Natural killer cell treated with Interleukin-12 subunit alpha and Interleukin-12 subunit beta and Interleukin-15 and Interleukin-18, amount 100 ng/mL, for 72 hours (primary cell): ENCODE data around the gene LHB. TPM values are rescaled to one million over a fixed set of nuclear protein-coding genes. Genes with fewer than 3 reads are reported as not detected.
A peak's percentile ranks its signal among the peaks of the same experiment; 100 is the strongest.

Experiments
- ATAC-seq, 2 donors: fragments of 150-1000 bp; cut with Tn5 transposase in 1 of 2; sonication (Bioruptor Pico), chemical (Tn5 transposase) in 1 of 2; 2 replicates each; pipeline ENCODE4 v1.10.0; 2021
- DNase-seq: peaks from one replicate; pipeline ENCODE4 v3.0.0; 2022; ENCODE audit warnings: low spot score
- H3K27ac Mint-ChIP-seq, 2 donors: 1 replicate in 1 of 2; 2 replicates in 1 of 2; pipeline ENCODE4 v1.8.0; 2022; ENCODE audit warnings: mixed read lengths in 2 of 2, mild to moderate bottlenecking in 1 of 2, moderate library complexity in 1 of 2
- H3K27me3 Mint-ChIP-seq, 2 donors: 1 replicate in 1 of 2; 2 replicates in 1 of 2; pipeline ENCODE4 v1.8.0; 2022; ENCODE audit warnings: mixed read lengths in 2 of 2
- H3K36me3 Mint-ChIP-seq: one replicate; pipeline ENCODE4 v1.8.0; 2022; ENCODE audit warnings: mixed read lengths
- H3K4me1 Mint-ChIP-seq, 2 donors: 1 replicate in 1 of 2; 2 replicates in 1 of 2; pipeline ENCODE4 v1.8.0; 2022; ENCODE audit warnings: low read depth in 2 of 2, mixed read lengths in 2 of 2, mild to moderate bottlenecking in 1 of 2
- H3K4me3 Mint-ChIP-seq: one replicate; pipeline ENCODE4 v1.8.0; 2022; ENCODE audit warnings: mixed read lengths
- H3K9me3 Mint-ChIP-seq: 2 replicates; pipeline ENCODE4 v1.8.0; 2022; ENCODE audit warnings: mixed read lengths
- total RNA-seq, 2 donors: library from RNA; stranded (reverse); gene quantifications; one replicate each; pipeline ENCODE4 v1.2.3, GENCODE V29; 2022

LHB gene
- total RNA-seq, 2 donors from 2014 or later, result not detected

- peak overlapping the region; percentile 10 for H3K4me3 Mint-ChIP-seq
- H3K27ac Mint-ChIP-seq, result peak overlapping the region in 1 of 2 donors; percentile 95
- peaks cover 34 to 37% of the 10 kb centered on the region in 2 donors for H3K4me1 Mint-ChIP-seq
- DNase-seq (no peak), ATAC-seq (no peak)
- peaks cover 8% of the 10 kb centered on the region for H3K36me3 Mint-ChIP-seq
- no peaks in the 10 kb centered on the region for H3K27me3 Mint-ChIP-seq
- H3K9me3 Mint-ChIP-seq, result no peaks in the 10 kb centered on the region
Measured at GRCh38 chr19:48991011-48991609, 25.8 kb downstream of the LHB start.

GRCh38 chr19:48990400-48990799 lies 26.5 kb downstream of the LHB start:
- Mint-ChIP-seq H3K36me3 (peaks cover 8% of the 10 kb centered on the region), H3K9me3 (no peaks in the 10 kb centered on the region), H3K27ac (peak overlapping the region in 1 of 2 donors; percentile 95), H3K27me3 (no peaks in the 10 kb centered on the region), H3K4me3 (no peak overlapping the region), H3K4me1 (peaks cover 33 to 37% of the 10 kb centered on the region in 2 donors)
- ATAC-seq, result no peak
- no peak for DNase-seq

GRCh38 chr19:48989701-48990291 lies 27.1 kb downstream of the LHB start:
- Mint-ChIP-seq H3K9me3 (no peaks in the 10 kb centered on the region), H3K27ac (no peak overlapping the region), H3K4me1 (peaks cover 27 to 31% of the 10 kb centered on the region in 2 donors), H3K4me3 (no peak overlapping the region), H3K27me3 (no peaks in the 10 kb centered on the region), H3K36me3 (peaks cover 8% of the 10 kb centered on the region)
- ATAC-seq (no peak), DNase-seq (no peak)

- Mint-ChIP-seq H3K27me3 (no peaks in the 10 kb centered on the region), H3K4me3 (no peak overlapping the region), H3K36me3 (peaks cover 8% of the 10 kb centered on the region), H3K4me1 (peaks cover 20 to 27% of the 10 kb centered on the region in 2 donors), H3K27ac (no peak overlapping the region), H3K9me3 (no peaks in the 10 kb centered on the region)
- no peak for DNase-seq
- ATAC-seq, result no peak
Measured at GRCh38 chr19:48988860-48989259, 28.0 kb downstream of the LHB start.

- Mint-ChIP-seq H3K4me1 (peaks cover 16 to 24% of the 10 kb centered on the region in 2 donors), H3K4me3 (no peak overlapping the region), H3K9me3 (no peaks in the 10 kb centered on the region), H3K27ac (no peak overlapping the region), H3K27me3 (no peaks in the 10 kb centered on the region), H3K36me3 (peaks cover 9% of the 10 kb centered on the region)
- DNase-seq (no peak), ATAC-seq (no peak)
Measured at GRCh38 chr19:48988286-48988685, 28.6 kb downstream of the LHB start.

- Mint-ChIP-seq H3K27me3 (no peaks in the 10 kb centered on the region), H3K36me3 (peaks cover 13% of the 10 kb centered on the region)
- ATAC-seq, result no peak
Measured at GRCh38 chr19:48987323-48987722, 29.6 kb downstream of the LHB start.

GRCh38 chr19:48986211-48986610 lies 30.7 kb downstream of the LHB start:
- no peak overlapping the region for H3K4me3 Mint-ChIP-seq
- peaks cover 13% of the 10 kb centered on the region for H3K36me3 Mint-ChIP-seq
- no peaks in the 10 kb centered on the region for H3K9me3 Mint-ChIP-seq
- H3K27ac Mint-ChIP-seq, result no peak overlapping the region
- H3K4me1 Mint-ChIP-seq, result peaks cover 5 to 13% of the 10 kb centered on the region in 2 donors
- no peaks in the 10 kb centered on the region for H3K27me3 Mint-ChIP-seq
- DNase-seq, result no peak
- ATAC-seq, result no peak

More at GRCh38 chr19:48987323-48987722, 29.6 kb downstream of the LHB start:
- DNase-seq, result no peak
- Mint-ChIP-seq H3K27ac (no peak overlapping the region), H3K9me3 (no peaks in the 10 kb centered on the region), H3K4me3 (no peak overlapping the region), H3K4me1 (peaks cover 10 to 18% of the 10 kb centered on the region in 2 donors)

- no peaks in the 10 kb centered on the region for H3K27me3 Mint-ChIP-seq
- no peak overlapping the region for H3K4me3 Mint-ChIP-seq
- H3K36me3 Mint-ChIP-seq, result peaks cover 13% of the 10 kb centered on the region
- peaks cover 5 to 9% of the 10 kb centered on the region in 2 donors for H3K4me1 Mint-ChIP-seq
- no peaks in the 10 kb centered on the region for H3K9me3 Mint-ChIP-seq
- no peak for ATAC-seq
- DNase-seq, result no peak
- H3K27ac Mint-ChIP-seq, result no peak overlapping the region
Measured at GRCh38 chr19:48985711-48986110, 31.2 kb downstream of the LHB start.

GRCh38 chr19:48982280-48982679 lies 34.6 kb downstream of the LHB start:
- Mint-ChIP-seq H3K9me3 (no peaks in the 10 kb centered on the region), H3K4me3 (no peak overlapping the region), H3K36me3 (peaks cover 11% of the 10 kb centered on the region), H3K27ac (no peak overlapping the region), H3K27me3 (no peaks in the 10 kb centered on the region), H3K4me1 (peaks cover 0 to 4% of the 10 kb centered on the region in 2 donors)
- DNase-seq, result no peak
- ATAC-seq, result no peak

- Mint-ChIP-seq H3K4me1 (peaks cover 5 to 7% of the 10 kb centered on the region in 2 donors), H3K27ac (no peak overlapping the region), H3K4me3 (no peak overlapping the region), H3K36me3 (peaks cover 6% of the 10 kb centered on the region), H3K27me3 (no peaks in the 10 kb centered on the region), H3K9me3 (no peaks in the 10 kb centered on the region)
- DNase-seq (no peak), ATAC-seq (no peak)
Measured at GRCh38 chr19:48977061-48977460, 39.8 kb downstream of the LHB start.

- Mint-ChIP-seq H3K4me1 (peaks cover 5 to 7% of the 10 kb centered on the region in 2 donors), H3K9me3 (no peaks in the 10 kb centered on the region), H3K27me3 (no peaks in the 10 kb centered on the region), H3K4me3 (no peak overlapping the region), H3K27ac (no peak overlapping the region), H3K36me3 (peaks cover 6% of the 10 kb centered on the region)
- ATAC-seq (peak in 1 of 2 donors; percentile 51), DNase-seq (no peak)
Measured at GRCh38 chr19:48975947-48976847, 40.7 kb downstream of the LHB start.

- Mint-ChIP-seq H3K9me3 (no peaks in the 10 kb centered on the region), H3K27me3 (no peaks in the 10 kb centered on the region), H3K36me3 (peaks cover 7% of the 10 kb centered on the region), H3K27ac (peak overlapping the region in 1 of 2 donors; percentile 67), H3K4me1 (peaks cover 15 to 21% of the 10 kb centered on the region in 2 donors), H3K4me3 (no peak overlapping the region)
- DNase-seq (peak; percentile 78), ATAC-seq (peak; percentile 63 to 69)
Measured at GRCh38 chr19:48970923-48971395, 45.9 kb downstream of the LHB start.

- no peak for ATAC-seq
- H3K27ac Mint-ChIP-seq, result no peak overlapping the region
- H3K4me3 Mint-ChIP-seq, result no peak overlapping the region
- no peak for DNase-seq
- H3K9me3 Mint-ChIP-seq, result no peaks in the 10 kb centered on the region
- H3K27me3 Mint-ChIP-seq, result no peaks in the 10 kb centered on the region
- H3K36me3 Mint-ChIP-seq, result peaks cover 7% of the 10 kb centered on the region
- peaks cover 21 to 28% of the 10 kb centered on the region in 2 donors for H3K4me1 Mint-ChIP-seq
Measured at GRCh38 chr19:48970139-48970766, 46.6 kb downstream of the LHB start.
